Cardiac fibroblast (primary cell): ENCODE measurements around the gene IL4R.

Experiments
- DNase-seq, 2 donors: peaks; one replicate each; pipeline versions ENCODE4 v3.0.0 to v3.0.0-alpha.2; 2010; ENCODE audit warnings: low read depth in 2 of 2
- H3K4me3 ChIP-seq, 2 donors: replicated peaks in 1 of 2; 1 replicate in 1 of 2; 2 replicates in 1 of 2; pipeline ENCODE4 v1.5.1; 2011; ENCODE audit warnings: low read depth in 2 of 2, low read length in 2 of 2, mild to moderate bottlenecking in 2 of 2, moderate library complexity in 1 of 2
- CTCF ChIP-seq: IDR thresholded peaks from one replicate; pipeline ENCODE4 v1.5.1; 2011; ENCODE audit warnings: low read depth, mild to moderate bottlenecking, low read length, inconsistent platforms

IL4R gene

GRCh38 chr16:27314161-27314723, 468 bp downstream of the IL4R start:
- DNase-seq: peak; percentile 95 to 96

GRCh38 chr16:27314986-27315332, 1.2 kb downstream of the IL4R start:
- TF ChIP-seq CTCF: no peak
- no peak for DNase-seq

More at GRCh38 chr16:27314161-27314723, 468 bp downstream of the IL4R start:
- H3K4me3 ChIP-seq: peak overlapping the region; percentile 75 to 87
- no peak for TF ChIP-seq CTCF

GRCh38 chr16:27315333-27316037, 1.7 kb downstream of the IL4R start:
- peak; percentile 17 for TF ChIP-seq CTCF
- peak; percentile 83 to 90 for DNase-seq
- peak overlapping the region; percentile 75 to 87 for H3K4me3 ChIP-seq

More at GRCh38 chr16:27314986-27315332, 1.2 kb downstream of the IL4R start:
- H3K4me3 ChIP-seq: peak overlapping the region; percentile 75 to 87

- no peak for TF ChIP-seq CTCF
- H3K4me3 ChIP-seq: no peak overlapping the region
- no peak for DNase-seq
Observed at GRCh38 chr16:27316038-27316680, 2.4 kb downstream of the IL4R start.

- no peak overlapping the region for H3K4me3 ChIP-seq
- no peak for DNase-seq
- no peak for TF ChIP-seq CTCF
Observed at GRCh38 chr16:27317320-27317719, 3.5 kb downstream of the IL4R start.

- H3K4me3 ChIP-seq: no peak overlapping the region
- DNase-seq: no peak
- TF ChIP-seq CTCF: no peak
Observed at GRCh38 chr16:27317738-27318391, 4.1 kb downstream of the IL4R start.
